ENCODE data around the gene C11orf87.

C11orf87 gene

GRCh38 chr11:109421981-109422869, at the start of gene C11orf87:
Gene C11orf87 (plus strand): TSS chr11:109422190. CDS start chr11:109423634, 1,444 bp downstream.
- DNase-seq (ENCODE audit: low read depth), result no peak

GRCh38 chr11:109374032-109374431, 48.0 kb upstream of the C11orf87 start:
- DNase-seq (ENCODE audit: low read depth), result no peak

GRCh38 chr11:109374441-109374840, 47.5 kb upstream of the C11orf87 start:
- no peak for DNase-seq (ENCODE audit: low read depth)

- DNase-seq (ENCODE audit: low read depth), result no peak
These were observed 44.8 kb upstream of the C11orf87 start for GRCh38 chr11:109377039-109377742.

GRCh38 chr11:109378034-109378433, 44.0 kb upstream of the C11orf87 start:
- DNase-seq (ENCODE audit: low read depth), result no peak

GRCh38 chr11:109383306-109383705, 38.7 kb upstream of the C11orf87 start:
- no peak for DNase-seq (ENCODE audit: low read depth)

GRCh38 chr11:109384873-109385272, 37.1 kb upstream of the C11orf87 start:
- DNase-seq (ENCODE audit: low read depth), result no peak

GRCh38 chr11:109388982-109389381, 33.0 kb upstream of the C11orf87 start:
- DNase-seq (ENCODE audit: low read depth), result no peak

- DNase-seq (ENCODE audit: low read depth), result no peak
These were observed 31.2 kb upstream of the C11orf87 start for GRCh38 chr11:109390752-109391151.

GRCh38 chr11:109401545-109401944, 20.4 kb upstream of the C11orf87 start:
- DNase-seq (ENCODE audit: low read depth), result no peak

- no peak for DNase-seq (ENCODE audit: low read depth)
These were observed 16.3 kb upstream of the C11orf87 start for GRCh38 chr11:109405671-109406070.

GRCh38 chr11:109416601-109417000, 5.4 kb upstream of the C11orf87 start:
- DNase-seq (ENCODE audit: low read depth), result no peak

- no peak for DNase-seq (ENCODE audit: low read depth)
These were observed 978 bp downstream of the C11orf87 start for GRCh38 chr11:109422870-109423465.

- no peak for DNase-seq (ENCODE audit: low read depth)
These were observed 1.6 kb downstream of the C11orf87 start for GRCh38 chr11:109423466-109424190.

- DNase-seq (ENCODE audit: low read depth), result no peak
These were observed 2.9 kb downstream of the C11orf87 start for GRCh38 chr11:109424901-109425300.

GRCh38 chr11:109425554-109425953, 3.6 kb downstream of the C11orf87 start:
- DNase-seq (ENCODE audit: low read depth), result no peak

- DNase-seq (ENCODE audit: low read depth), result no peak
These were observed 4.7 kb downstream of the C11orf87 start for GRCh38 chr11:109426442-109427240.

GRCh38 chr11:109432105-109432504, 10.1 kb downstream of the C11orf87 start:
- DNase-seq (ENCODE audit: low read depth), result no peak

GRCh38 chr11:109433753-109434256, 11.8 kb downstream of the C11orf87 start:
- no peak for DNase-seq (ENCODE audit: low read depth)

GRCh38 chr11:109435121-109435742, 13.2 kb downstream of the C11orf87 start:
- DNase-seq (ENCODE audit: low read depth), result no peak

GRCh38 chr11:109439684-109440083, 17.7 kb downstream of the C11orf87 start:
- no peak for DNase-seq (ENCODE audit: low read depth)
